HG02571 (cell line): ENCODE data around the gene SLC5A5.

Experiments used
- ATAC-seq: cut with Tn5 transposase; IDR thresholded peaks from one replicate; pipeline ENCODE4 v1.9.1; 2021; ENCODE audit warnings: mild to moderate bottlenecking, moderate library complexity; ENCODE audit not compliant: unreplicated experiment

The SLC5A5 gene

DNA sequence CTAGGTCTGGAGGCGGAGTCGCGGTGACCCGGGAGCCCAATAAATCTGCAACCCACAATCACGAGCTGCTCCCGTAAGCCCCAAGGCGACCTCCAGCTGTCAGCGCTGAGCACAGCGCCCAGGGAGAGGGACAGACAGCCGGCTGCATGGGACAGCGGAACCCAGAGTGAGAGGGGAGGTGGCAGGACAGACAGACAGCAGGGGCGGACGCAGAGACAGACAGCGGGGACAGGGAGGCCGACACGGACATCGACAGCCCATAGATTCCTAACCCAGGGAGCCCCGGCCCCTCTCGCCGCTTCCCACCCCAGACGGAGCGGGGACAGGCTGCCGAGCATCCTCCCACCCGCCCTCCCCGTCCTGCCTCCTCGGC is at the start of gene SLC5A5:
SLC5A5 (plus strand) TSS at position 68 of the 373 bp plus-strand sequence. CDS start 375 bp downstream, outside the sequence.
- ATAC-seq = no peak

DNA sequence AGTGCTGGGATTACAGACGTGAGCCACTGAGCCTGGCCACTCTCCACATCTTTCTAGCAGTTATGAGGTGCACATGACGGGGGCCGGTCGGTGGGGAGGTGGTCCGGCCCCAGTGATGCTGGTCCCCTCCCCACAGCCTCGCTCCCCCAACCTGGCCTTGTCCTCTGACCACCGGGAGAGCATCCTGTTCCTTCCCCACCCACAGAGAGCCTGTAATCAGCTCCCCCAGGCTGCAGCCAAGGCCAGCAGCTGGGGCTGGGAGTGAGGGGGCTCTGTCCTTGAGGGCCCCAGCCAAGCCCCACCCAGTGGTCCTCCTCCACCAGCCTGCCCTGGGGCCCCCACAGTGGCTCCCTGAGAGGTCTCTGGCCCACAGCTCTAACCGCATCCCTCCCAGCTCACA is 47.4 kb upstream of the SLC5A5 start:
- no peak for ATAC-seq

DNA sequence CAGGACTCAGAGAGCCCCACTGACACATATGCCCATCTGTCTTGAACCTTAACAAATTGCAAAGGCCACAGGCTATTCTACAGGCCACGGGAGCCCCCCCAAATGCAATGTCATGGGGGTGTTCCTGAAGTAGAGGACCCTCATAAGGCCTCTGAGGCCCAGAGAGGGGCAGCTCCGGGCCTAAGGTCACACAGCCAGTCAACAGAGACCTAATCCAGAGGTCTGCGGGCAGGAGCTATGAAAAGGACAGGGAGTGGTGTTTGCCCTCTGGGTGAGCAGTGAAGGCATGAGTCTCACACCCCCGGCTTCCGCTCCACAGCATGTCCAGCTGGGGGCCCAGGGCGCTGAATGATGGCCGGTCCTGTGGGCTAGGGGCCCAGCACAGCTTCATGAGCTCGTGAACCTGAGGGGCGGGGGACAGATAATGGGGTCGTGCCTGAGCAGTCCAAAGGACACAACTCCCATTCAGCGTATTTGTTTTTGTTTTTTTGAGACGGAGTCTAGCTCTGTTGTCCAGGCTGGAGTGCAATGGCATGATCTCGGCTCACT is 45.2 kb upstream of the SLC5A5 start:
- ATAC-seq = no peak

DNA sequence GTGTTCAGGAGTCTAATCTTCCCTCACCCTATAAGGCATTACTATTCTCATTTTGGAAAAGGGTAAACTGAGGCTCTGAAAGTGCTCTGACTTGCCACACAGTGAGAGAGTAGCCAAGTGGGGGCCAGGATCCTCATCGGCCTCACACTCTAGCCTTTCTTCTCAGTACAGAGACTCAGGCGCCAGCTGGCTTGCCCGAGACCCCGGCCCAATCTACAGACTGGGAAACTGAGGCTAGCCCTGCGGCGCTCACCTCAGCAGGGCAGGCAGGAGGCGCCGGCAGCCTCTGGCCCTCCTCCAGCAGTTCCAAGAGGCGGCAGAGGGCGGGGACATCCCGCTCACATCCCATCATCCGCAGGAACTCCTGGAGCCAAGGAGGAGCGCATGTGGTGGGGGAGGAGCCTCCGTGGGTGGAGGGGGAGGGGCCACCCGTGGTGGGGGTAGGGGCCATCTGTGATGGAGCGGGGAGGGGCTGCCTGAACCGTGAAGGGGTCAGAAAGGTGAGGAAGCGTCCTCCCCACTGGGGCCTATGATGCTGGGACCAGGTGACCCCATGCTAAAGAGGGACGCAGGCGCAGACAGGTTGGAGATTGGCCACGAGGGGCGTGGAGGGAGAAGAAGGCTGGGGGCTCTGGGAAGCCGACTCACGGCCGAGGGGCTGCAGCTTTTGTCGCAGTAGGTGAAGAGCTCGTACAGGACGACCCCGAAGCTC is 41.7 kb upstream of the SLC5A5 start:
- no peak for ATAC-seq

DNA sequence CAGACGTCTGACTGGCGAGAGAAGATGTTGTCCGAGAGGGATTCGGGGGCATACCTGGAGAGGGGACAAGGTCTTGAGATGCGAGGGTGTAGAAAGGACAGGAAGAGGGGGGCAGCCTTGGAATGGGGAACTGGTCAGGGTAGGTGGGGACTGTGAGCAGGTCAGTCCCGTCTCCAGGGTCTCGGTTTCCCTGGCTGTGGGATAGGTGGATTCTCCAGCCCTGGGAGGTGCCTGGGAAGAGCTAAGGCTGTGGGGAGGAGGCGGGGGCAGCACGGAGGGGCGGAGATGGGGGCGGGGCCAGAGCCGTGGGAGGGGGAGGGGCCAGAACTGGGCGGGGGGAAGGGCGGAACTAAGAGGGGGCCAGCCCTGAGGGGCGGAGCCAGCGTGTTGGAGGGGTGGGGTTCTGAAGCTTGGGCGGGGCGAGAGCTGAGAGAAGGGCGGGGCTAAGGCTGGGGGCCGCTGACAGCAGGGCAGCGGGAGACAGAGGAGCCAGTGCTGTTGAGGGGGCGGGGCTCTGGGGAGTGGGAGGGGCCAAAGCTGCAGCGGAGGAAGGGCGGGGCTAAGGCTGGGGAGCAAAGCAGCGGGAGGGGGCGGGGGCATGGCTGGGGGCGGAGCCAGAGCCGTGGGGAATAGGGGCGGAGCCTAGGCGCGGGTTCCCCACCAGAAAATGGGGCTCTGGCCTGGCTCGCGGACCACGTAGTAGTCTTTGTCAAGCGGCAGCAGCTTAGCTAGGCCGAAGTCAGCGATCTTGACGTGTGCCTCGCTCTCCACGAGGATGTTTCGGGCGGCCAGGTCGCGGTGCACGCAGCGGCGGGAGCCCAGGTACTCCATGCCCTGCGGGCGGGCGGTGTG is 41.0 kb upstream of the SLC5A5 start:
- ATAC-seq = no peak

DNA sequence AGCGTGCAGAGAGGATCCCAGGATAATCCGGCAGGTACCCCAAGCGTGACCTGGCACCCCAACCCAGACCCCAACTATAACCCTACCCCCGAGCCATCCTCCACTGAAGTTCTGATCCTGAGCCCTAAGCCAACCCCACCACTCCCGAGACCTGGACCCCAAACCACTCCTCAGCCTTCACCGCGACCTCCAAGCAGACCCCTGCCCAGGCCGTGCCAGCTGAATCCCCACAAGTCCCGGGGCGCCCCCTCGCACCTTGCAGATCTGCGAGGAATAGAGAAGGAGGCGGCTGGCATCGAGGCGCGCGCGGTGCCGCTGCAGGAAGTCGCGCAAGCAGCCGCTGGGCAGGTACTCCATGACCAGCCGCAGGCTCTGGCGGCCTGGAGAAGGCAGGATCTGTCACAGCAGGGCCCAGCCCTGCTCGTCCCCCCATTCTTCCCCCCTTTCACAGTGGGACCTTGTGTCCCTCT is 40.3 kb upstream of the SLC5A5 start:
- no peak for ATAC-seq

DNA sequence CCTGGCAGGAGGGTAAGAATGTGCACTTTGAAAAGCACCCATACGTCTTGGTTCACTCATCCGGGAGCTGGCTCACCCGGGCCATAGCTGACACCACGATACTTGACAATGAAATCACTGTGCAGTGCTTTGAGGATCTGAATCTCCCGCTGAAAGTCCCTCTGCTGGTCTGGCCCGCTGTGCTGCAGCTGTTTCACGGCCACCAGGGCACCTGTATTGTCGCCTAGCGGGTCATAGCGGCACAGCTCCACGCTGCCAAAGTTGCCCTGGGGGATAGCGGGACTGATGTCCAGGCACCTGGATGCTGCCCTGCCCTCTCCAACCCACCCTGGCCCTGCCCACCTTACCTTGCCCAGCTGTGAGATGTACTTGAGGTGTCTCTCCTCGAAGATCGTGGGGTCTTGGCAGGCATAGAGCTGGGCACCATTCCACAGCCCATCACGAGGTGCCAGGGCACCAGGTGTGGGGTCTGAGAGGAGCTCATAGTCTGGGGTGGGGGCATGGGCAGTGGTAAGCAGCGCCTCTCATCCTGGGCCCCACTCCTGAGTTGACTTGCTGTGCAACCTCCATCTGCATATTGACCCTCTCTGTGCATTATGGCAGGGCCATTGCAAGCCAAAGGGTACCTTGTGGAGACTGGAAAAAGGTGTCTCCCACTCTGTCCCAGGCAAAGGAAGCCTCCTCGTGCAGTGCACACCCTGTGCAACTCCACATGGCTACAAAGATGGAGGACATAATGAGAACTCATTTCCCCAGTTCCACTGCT is 39.1 kb upstream of the SLC5A5 start:
- ATAC-seq = no peak

DNA sequence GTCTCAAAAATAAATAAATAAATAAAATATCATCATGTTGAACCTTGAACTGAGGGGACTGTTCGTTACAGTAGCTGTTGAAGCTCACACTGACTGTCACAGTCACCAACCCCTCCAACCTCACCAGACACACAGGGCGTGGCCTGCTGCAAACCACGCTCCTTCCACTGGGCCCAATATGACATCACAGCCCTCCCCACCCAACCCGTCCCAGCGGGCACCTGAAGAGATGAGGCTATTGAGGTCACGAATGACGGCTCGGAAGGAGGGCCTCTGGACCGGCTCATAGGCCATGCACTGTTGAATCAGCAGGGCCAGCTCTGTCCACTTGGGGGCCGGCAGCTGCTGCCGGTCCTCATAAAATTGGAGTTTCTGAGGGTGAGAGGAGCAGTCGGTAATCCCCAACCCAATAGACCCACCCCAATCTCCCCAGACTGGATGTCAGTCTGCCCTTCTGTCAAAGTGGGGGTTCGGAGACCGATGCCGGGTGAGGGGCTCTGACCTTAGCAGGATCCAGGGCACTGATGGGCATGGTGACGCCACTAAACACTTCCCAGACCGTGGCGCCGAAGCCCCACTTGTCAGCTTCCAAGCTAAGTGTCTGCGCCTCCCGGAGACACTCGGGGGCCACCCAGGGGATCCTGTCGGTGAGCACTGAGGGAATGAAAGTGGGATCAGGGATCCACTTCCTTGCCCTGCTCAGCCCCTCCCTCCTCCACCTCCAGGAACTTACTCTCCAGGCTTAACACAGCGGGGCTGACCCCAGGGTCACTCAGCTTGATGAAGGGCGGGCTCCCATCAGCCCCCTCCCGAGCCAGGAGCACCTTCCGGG is 37.2 kb upstream of the SLC5A5 start:
- ATAC-seq = no peak

DNA sequence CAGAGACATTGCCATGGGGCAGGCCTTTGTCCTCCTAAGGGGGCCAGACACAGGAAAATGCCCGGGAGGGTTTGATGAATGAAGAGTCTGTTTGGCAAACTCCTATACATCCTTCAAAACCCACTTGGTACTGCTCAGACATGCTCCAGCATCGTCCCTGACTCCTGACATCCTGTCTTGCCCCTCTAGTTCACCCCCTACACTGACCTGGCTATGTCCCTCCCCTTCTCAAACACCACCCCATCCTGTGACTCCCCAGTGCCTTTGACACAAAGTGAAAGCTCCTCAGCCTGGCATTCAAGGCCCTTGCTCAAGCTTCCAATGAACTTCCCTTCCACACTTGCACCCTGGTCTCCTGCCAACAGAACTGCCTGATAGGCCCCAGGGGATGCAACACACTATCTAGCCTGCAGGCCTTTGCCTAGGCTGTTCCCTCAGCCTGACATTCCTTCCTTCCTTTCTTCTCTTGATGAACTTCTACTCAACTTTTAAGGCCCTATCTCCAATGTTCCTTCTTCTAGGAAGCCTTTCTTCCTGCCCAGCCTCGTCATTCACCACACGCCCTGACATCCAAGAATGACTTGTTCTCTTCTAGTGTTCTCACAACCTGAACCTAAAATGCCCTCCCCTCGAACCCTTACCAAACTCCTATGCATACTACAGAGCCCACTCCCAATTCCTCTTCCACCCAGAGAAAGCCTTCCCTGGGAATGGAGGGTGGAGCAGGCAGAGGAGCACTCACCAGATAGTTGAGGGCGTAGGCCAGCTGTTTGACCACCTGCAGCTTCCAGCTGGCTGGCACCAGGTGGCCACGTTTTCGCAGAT is 36.4 kb upstream of the SLC5A5 start:
- ATAC-seq = no peak

DNA sequence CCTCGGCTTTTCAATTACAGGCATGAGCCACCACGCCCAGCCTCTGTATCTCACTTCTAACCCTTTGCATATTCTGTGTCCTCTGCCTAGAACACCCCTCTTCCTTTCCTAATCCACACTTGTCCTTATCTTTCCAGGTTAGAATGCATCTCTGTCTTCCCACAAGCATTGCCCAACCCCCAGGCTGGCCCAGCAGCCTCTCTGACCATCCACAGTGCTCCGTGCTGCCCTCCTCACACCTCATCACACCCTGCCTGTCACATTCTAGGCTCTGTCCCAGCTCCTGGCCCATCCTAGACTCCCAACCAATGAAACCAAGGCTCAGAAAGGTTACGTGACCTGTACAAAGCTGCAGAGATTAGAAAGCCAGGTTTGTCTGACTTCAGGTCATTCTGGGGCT is 35.2 kb upstream of the SLC5A5 start:
- no peak for ATAC-seq

DNA sequence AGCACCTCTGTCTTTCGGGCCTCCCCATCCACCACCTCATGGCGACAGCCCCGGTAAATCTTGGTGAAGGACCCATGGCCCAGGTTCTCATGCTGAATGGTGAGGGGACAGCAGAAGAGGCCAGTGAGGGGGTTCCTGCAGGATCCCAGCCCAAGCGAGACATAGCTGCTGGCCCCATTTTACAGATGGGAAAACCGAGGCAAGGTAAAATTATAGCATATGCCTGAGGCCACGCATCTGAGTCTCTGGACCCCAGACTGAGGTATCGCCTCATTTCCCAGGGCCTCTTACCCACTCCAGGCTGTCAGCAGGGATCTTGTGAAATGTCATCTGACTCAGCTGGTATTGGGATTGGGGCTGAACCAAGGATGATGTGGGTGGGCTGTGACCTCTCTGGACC is 33.8 kb upstream of the SLC5A5 start:
- ATAC-seq = no peak

DNA sequence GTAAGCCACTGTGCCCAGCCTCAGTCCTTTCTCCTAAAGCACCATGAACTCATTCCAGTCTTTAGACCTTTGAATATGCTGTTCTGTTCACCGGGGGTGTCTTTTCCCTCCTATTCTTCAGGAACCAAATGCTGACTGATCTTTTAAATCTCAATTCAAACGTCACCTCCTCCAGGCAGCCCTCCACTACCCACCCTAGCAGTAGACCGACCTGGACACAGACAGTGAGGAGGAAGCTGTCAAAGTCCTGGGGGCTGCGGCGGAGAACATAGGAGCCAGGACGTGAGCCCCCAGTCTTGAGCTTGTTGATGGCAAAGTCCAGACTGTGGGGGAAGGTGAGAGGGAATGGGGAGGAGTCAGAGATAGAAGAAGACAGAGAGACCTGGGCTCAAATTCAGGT is 31.7 kb upstream of the SLC5A5 start:
- no peak for ATAC-seq

DNA sequence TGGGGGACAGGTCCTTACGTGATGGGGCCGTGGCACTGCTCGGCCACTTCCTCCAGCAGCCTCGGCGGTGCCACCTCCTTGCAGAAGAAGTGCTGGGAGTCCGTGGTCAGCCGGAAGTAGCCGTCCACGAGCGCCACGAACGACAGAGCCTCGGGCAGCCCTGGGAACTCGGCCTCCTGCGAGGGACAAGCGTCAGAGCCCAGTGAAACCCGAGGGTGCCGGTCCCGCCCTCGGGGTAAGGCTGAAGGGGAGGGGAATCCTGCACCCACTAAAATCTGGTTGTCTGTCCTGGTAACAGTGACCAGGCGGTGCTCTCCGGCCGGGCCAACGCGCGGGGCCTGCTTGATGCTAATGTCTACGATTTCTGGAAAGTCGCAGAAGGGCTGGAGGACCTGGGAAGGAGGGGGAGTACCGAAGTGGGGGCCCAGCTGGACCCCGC is 30.4 kb upstream of the SLC5A5 start:
- no peak for ATAC-seq

DNA sequence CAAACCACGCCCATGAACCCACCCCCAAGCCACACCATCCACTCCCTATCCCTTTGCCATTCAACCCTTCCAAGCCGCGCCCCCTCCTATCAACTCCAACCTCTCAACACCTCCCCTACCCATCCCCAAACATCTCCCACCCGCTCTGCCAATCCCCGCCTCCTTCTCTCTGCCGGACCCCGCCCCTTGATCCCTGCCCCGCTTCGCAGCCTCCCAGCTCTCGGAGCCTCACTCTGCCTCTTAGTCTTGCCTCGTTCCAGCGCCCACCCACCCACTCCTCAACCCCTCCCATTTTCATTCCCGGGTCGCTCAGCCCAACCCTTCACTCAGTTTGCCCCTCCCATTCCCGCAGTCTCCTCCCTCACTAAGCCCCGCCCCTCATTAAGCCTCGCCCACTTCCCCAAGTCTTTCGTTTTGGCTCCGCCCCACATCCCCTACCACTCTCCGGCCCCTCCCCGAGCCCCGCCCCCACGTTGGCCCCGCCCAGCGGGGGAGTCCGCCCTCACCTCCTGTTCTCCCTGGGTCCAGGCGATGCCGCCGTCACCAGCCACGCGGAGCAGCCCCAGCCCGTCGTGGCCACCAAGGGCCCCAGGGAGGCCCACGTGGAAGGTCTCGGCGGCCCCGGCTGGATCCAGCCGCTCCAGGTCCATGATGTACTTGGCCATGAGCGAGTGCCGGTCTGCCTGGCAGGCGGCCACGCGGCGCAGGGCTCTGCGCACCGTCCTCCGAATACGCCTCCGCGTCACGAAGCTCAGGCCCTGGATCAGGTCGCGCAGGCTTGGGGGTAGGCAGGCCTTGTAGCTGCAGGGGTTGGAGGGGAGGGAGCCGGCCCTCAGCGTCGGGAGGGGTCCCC is 29.7 kb upstream of the SLC5A5 start:
- no peak for ATAC-seq

DNA sequence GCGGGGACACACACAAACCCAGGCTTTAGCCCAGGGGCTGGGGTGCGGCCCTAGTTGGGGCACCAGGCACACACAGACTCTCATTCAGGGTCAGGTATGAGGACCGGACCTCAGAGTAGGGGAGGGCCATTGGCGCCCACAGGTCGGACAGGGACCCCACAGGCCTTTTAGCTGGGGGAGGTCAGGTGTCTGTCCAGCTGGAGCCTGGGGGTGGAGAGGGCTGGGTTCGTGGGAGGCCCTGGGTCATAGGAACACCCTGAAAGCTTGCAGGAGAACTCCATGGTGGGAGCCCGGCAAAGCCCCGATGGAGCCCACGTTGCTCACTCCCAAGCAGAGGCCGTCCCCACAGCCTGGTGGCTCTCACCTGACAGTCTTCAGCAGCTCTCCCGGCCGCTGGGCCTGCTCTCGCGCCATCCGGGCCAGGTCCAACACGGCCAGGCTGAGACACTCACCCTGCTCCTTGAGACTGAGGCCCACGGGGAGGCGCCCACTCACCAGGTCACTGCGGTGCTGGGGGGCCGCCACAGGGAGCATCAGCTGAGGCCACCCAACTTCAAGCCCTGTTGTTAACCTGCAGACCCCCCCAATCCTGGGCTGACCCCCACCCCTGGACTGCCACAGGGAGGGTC is 29.0 kb upstream of the SLC5A5 start:
- no peak for ATAC-seq

DNA sequence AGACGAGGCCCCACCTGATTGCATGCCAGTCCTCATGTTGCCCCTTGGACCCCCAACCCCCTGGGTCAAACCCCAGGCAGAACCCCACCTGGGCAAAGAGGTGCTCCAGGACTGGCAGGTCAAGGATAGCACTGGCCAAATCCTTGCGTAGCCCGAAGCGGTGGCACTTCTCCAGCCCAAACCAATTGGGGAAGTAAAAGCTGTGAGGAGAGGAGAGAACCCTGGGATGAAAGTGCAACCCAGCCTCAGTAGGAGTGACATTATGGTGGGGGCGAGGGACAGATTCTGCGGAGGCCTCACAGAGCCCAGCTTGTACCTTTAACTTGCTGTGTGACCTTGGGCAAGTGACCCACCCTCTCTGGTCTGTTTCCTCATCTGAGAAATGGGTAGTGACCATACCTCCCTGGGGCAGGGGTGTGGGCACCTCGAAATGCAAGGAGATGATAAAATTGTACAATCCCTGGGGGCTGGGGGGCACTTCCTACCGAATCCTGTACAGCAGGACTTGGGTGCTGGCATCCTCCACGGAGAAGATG is 28.4 kb upstream of the SLC5A5 start:
- ATAC-seq = no peak

DNA sequence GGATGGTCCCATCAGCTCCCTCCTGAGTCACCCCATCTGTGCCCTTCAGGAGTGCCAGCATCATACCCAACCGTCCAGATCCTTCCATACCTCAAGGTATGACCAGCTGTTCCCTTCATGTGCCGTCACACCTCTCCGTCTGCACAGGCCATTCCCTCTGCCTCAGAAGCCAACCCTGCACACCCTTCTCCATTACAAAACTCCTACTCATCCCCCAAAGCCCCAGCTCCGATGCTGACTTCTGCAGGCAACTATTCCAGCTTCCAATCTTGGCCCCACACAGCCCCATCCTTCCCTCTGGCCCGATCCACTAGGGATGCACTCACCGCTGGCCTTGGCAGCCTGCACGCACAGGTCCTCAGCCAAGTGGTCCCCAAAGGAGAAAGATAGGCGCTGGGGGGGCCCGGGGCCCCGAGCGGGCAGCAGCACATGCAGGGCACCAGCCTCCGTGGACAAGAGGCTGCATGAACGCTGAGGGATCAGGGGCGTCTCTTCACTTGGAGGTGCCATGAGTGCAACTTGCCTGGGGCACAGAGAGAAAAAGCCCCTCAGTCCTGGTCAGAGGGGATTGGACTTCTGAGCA is 27.7 kb upstream of the SLC5A5 start:
- no peak for ATAC-seq
